A673 (cell line): Measurements from ENCODE around the gene IQCC.

Experiments used
- CTCF ChIP-seq: fragments of 300-800, 200-600 bp; sonication (generic); conservative IDR thresholded peaks from 2 replicates; pipeline ENCODE4 v1.5.1; 2017; ENCODE audit warnings: low read depth, mild to moderate bottlenecking, antibody characterized with exemption, low read length, moderate library complexity, mixed read lengths
- EZH2 ChIP-seq: fragments of 200-600 bp; sonication (generic); IDR thresholded peaks from 2 replicates; pipeline ENCODE4 v1.6.1; 2017; ENCODE audit warnings: borderline replicate concordance, low read depth, mild to moderate bottlenecking, mixed read lengths, antibody characterized with exemption, low read length; ENCODE audit not compliant: poor library complexity, severe bottlenecking

- TF ChIP-seq CTCF, result no peak
- no peak for TF ChIP-seq EZH2
Observed at GRCh38 chr1:32195531-32195930, 9.9 kb upstream of the IQCC start.
